RCC 7860 (cell line): ENCODE measurements around the gene LFNG.
A peak's percentile ranks its signal among the peaks of the same experiment; 100 is the strongest.

Experiments
- DNase-seq: peaks from one replicate; pipeline ENCODE4 v3.0.0-alpha.2; 2015; ENCODE audit warnings: low spot score
- FAIRE-seq: peaks from 2 replicates; lab custom pipeline; 2012; peaks lifted over from hg19 to GRCh38; lab: Jason Lieb, UNC

The LFNG gene

GRCh38 chr7:2519119-2519930 is at the start of gene LFNG:
TSS of gene LFNG (plus strand) at chr7:2519774. CDS start at chr7:2519862, 88 bp downstream.
- DNase-seq (peak; percentile 87), FAIRE-seq (no peak)

- no peak for FAIRE-seq
- no peak for DNase-seq
These were observed 49.2 kb upstream of the LFNG start for GRCh38 chr7:2470204-2471021.

GRCh38 chr7:2471022-2471329 is 48.6 kb upstream of the LFNG start:
- FAIRE-seq (no peak), DNase-seq (peak; percentile 17)

- no peak for FAIRE-seq
These were observed 48.2 kb upstream of the LFNG start for GRCh38 chr7:2471396-2471795.

GRCh38 chr7:2472739-2473138 is 46.8 kb upstream of the LFNG start:
- FAIRE-seq, result no peak
- DNase-seq, result peak; percentile 50

More at GRCh38 chr7:2471396-2471795, 48.2 kb upstream of the LFNG start:
- no peak for DNase-seq

GRCh38 chr7:2473496-2474180 is 45.9 kb upstream of the LFNG start:
- no peak for FAIRE-seq
- DNase-seq, result no peak

GRCh38 chr7:2474224-2474623 is 45.4 kb upstream of the LFNG start:
- DNase-seq (no peak), FAIRE-seq (no peak)

GRCh38 chr7:2474813-2475677 is 44.5 kb upstream of the LFNG start:
- FAIRE-seq (no peak), DNase-seq (no peak)

GRCh38 chr7:2475678-2476015 is 43.9 kb upstream of the LFNG start:
- DNase-seq (no peak), FAIRE-seq (no peak)

GRCh38 chr7:2476298-2476697 is 43.3 kb upstream of the LFNG start, which contains the start of gene GRIFIN:
TSS of gene GRIFIN (minus strand) at chr7:2476398. CDS start at chr7:2476383, 15 bp downstream.
- FAIRE-seq (no peak), DNase-seq (no peak)

- DNase-seq, result no peak
These were observed 42.7 kb upstream of the LFNG start for GRCh38 chr7:2476776-2477446.

GRCh38 chr7:2477447-2478398 is 41.9 kb upstream of the LFNG start:
- peak; percentile 12 for FAIRE-seq

More at GRCh38 chr7:2476776-2477446, 42.7 kb upstream of the LFNG start:
- no peak for FAIRE-seq

GRCh38 chr7:2478399-2478785 is 41.2 kb upstream of the LFNG start:
- FAIRE-seq, result peak; percentile 63
- peak; percentile 93 for DNase-seq

More at GRCh38 chr7:2477447-2478398, 41.9 kb upstream of the LFNG start:
- peak; percentile 81 for DNase-seq

GRCh38 chr7:2478800-2479199 is 40.8 kb upstream of the LFNG start:
- FAIRE-seq, result no peak
- DNase-seq, result peak; percentile 37

- DNase-seq, result no peak
- no peak for FAIRE-seq
These were observed 40.1 kb upstream of the LFNG start for GRCh38 chr7:2479276-2480069.

- FAIRE-seq (no peak), DNase-seq (no peak)
These were observed 39.5 kb upstream of the LFNG start for GRCh38 chr7:2480070-2480408.

- FAIRE-seq (no peak), DNase-seq (no peak)
These were observed 38.4 kb upstream of the LFNG start for GRCh38 chr7:2481195-2481594.
